ENCODE results near the gene LDLRAD4. TPM values are rescaled to one million over a fixed set of nuclear protein-coding genes. Genes with fewer than 3 reads are reported as not detected.

LDLRAD4 gene
- total RNA-seq, 1 experiment from 2014 or later = 0.68 TPM

DNA sequence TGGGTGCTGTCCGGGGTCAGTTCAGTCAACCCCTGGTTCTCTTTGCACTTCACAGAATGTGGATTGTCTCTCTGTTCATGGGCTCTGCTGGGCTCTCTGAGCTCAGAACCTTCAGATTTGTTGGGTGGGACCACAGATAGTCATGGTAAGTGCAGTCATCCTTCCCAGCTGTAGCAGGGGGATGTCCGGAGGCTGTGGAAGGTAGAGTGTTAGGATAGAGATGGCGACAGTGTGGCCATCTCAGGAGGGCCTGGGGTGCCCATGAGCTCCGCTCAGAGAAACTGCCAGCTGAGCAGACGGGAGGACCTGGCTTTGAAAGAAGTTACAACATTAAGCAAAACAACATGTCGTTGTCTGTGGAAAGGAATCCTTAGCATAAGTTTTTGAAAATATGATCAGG lies 358.0 kb downstream of the LDLRAD4 start:
- no peak for DNase-seq (ENCODE audit: low read depth in 1 of 2, low spot score in 2 of 2)
- Histone ChIP-seq H3K27ac (no peak overlapping the region), H3K4me1 (replicated peaks) (no peaks in the 10 kb centered on the region), H3K4me3 (no peak overlapping the region), H3K27me3 (replicated peaks) (peaks cover 7% of the 10 kb centered on the region), H3K36me3 (no peaks in the 10 kb centered on the region), H3K9me3 (replicated peaks) (no peaks in the 10 kb centered on the region)

GRCh38 chr18:13577091-13577697 lies 358.6 kb downstream of the LDLRAD4 start:
- no peaks in the 10 kb centered on the region for H3K4me1 ChIP-seq (replicated peaks)
- H3K4me3 ChIP-seq = no peak overlapping the region
- no peak for DNase-seq (ENCODE audit: low read depth in 1 of 2, low spot score in 2 of 2)
- no peaks in the 10 kb centered on the region for H3K9me3 ChIP-seq (replicated peaks)
- no peaks in the 10 kb centered on the region for H3K36me3 ChIP-seq
- H3K27me3 ChIP-seq (replicated peaks) = peaks cover 7% of the 10 kb centered on the region
- H3K27ac ChIP-seq = no peak overlapping the region

- Histone ChIP-seq H3K27ac (no peak overlapping the region), H3K4me1 (replicated peaks) (no peaks in the 10 kb centered on the region), H3K36me3 (no peaks in the 10 kb centered on the region), H3K27me3 (replicated peaks) (peaks cover 7% of the 10 kb centered on the region), H3K9me3 (replicated peaks) (no peaks in the 10 kb centered on the region), H3K4me3 (no peak overlapping the region)
- no peak for DNase-seq (ENCODE audit: low read depth in 1 of 2, low spot score in 2 of 2)
These were observed 359.2 kb downstream of the LDLRAD4 start for GRCh38 chr18:13577781-13578180.

- H3K9me3 ChIP-seq (replicated peaks) = no peaks in the 10 kb centered on the region
These were observed 359.8 kb downstream of the LDLRAD4 start for GRCh38 chr18:13578400-13578799.

DNA sequence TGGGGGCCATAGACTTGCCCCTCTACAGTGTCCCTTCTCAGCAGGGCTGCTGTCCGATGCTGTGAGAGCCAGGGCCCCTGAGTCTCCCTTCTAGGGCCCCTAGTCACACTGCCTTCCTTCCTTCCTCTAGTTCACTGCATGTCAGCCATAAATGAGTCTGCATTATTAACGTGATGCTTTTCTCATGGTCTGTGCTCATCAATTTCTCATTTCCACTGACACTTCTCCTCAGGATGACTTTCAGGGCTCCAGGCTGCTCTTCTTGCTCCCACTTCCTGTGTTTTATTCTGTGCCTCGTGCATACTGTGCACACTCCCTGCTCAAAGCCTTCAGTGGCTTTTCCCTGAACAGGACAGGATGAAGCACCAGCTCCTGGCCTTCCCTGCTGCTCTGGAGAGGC lies 361.3 kb downstream of the LDLRAD4 start:
- no peak for DNase-seq (ENCODE audit: low read depth in 1 of 2, low spot score in 2 of 2)
- Histone ChIP-seq H3K27me3 (replicated peaks) (peaks cover 7% of the 10 kb centered on the region), H3K27ac (no peak overlapping the region), H3K4me3 (no peak overlapping the region), H3K36me3 (no peaks in the 10 kb centered on the region), H3K4me1 (replicated peaks) (no peaks in the 10 kb centered on the region), H3K9me3 (replicated peaks) (no peaks in the 10 kb centered on the region)

More at GRCh38 chr18:13578400-13578799, 359.8 kb downstream of the LDLRAD4 start:
- peaks cover 7% of the 10 kb centered on the region for H3K27me3 ChIP-seq (replicated peaks)
- no peak overlapping the region for H3K27ac ChIP-seq
- H3K4me3 ChIP-seq = no peak overlapping the region
- no peaks in the 10 kb centered on the region for H3K36me3 ChIP-seq
- DNase-seq (ENCODE audit: low read depth in 1 of 2, low spot score in 2 of 2) = no peak
- no peaks in the 10 kb centered on the region for H3K4me1 ChIP-seq (replicated peaks)

DNA sequence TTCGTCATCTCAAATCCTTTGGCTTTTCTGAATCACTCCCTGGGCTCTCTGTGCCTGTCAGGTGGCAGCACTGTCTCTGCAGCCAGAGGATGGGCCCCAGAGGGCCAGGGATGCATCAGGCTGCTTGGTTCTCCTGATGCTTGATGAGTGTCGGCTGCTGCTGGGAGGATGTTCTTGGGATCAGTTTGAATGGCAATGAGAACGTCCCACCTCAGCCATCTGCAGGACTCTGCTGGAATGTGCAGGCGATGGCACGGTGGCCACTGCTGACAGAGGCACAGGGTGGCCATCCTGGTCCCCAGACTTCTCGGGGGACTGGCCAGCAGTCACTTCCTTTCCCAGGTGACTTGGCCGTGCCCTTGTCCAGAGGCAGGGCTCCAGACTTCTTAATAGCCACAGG lies 361.8 kb downstream of the LDLRAD4 start:
- Histone ChIP-seq H3K4me1 (replicated peaks) (no peaks in the 10 kb centered on the region), H3K27me3 (replicated peaks) (peaks cover 4% of the 10 kb centered on the region), H3K27ac (no peak overlapping the region), H3K9me3 (replicated peaks) (no peaks in the 10 kb centered on the region), H3K4me3 (no peak overlapping the region), H3K36me3 (no peaks in the 10 kb centered on the region)
- DNase-seq (ENCODE audit: low read depth in 1 of 2, low spot score in 2 of 2) = no peak

DNA sequence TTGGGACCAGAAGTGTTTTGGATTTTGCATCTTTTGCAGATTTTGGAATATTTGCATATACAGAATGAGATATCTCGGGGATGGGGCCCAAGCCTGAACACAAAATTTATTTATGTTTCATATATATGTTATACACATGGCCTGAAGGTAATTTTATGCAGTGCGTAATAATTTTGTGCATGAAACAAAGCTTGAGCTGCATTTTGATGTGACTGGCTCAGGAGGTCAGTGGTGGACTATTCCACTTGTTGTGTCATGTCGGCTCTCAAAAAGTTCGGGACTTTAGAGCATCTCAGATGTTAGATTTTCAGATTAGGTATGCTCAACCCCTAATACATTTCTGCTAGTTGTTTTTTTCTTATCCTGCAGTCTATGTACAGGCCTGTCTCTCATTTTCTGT lies 362.4 kb downstream of the LDLRAD4 start:
- H3K4me3 ChIP-seq = no peak overlapping the region
- H3K4me1 ChIP-seq (replicated peaks) = no peaks in the 10 kb centered on the region
- no peak overlapping the region for H3K27ac ChIP-seq
- no peak for DNase-seq (ENCODE audit: low read depth in 1 of 2, low spot score in 2 of 2)
- H3K27me3 ChIP-seq (replicated peaks) = no peaks in the 10 kb centered on the region
- no peaks in the 10 kb centered on the region for H3K36me3 ChIP-seq
- H3K9me3 ChIP-seq (replicated peaks) = no peaks in the 10 kb centered on the region

GRCh38 chr18:13581496-13582177 lies 363.1 kb downstream of the LDLRAD4 start:
- DNase-seq (ENCODE audit: low read depth in 1 of 2, low spot score in 2 of 2) = no peak
- Histone ChIP-seq H3K9me3 (replicated peaks) (no peaks in the 10 kb centered on the region), H3K36me3 (no peaks in the 10 kb centered on the region), H3K4me3 (no peak overlapping the region), H3K27me3 (replicated peaks) (no peaks in the 10 kb centered on the region), H3K27ac (no peak overlapping the region), H3K4me1 (replicated peaks) (no peaks in the 10 kb centered on the region)

- Histone ChIP-seq H3K4me1 (replicated peaks) (no peaks in the 10 kb centered on the region), H3K27ac (no peak overlapping the region), H3K4me3 (no peak overlapping the region), H3K27me3 (replicated peaks) (no peaks in the 10 kb centered on the region), H3K9me3 (replicated peaks) (no peaks in the 10 kb centered on the region), H3K36me3 (no peaks in the 10 kb centered on the region)
- DNase-seq (ENCODE audit: low read depth in 1 of 2, low spot score in 2 of 2) = no peak
These were observed 363.7 kb downstream of the LDLRAD4 start for GRCh38 chr18:13582178-13582670.

- Histone ChIP-seq H3K36me3 (no peaks in the 10 kb centered on the region), H3K27me3 (replicated peaks) (no peaks in the 10 kb centered on the region), H3K27ac (no peak overlapping the region), H3K4me1 (replicated peaks) (no peaks in the 10 kb centered on the region), H3K9me3 (replicated peaks) (no peaks in the 10 kb centered on the region), H3K4me3 (no peak overlapping the region)
- DNase-seq (ENCODE audit: low read depth in 1 of 2, low spot score in 2 of 2) = no peak
These were observed 365.3 kb downstream of the LDLRAD4 start for GRCh38 chr18:13583576-13584550.

DNA sequence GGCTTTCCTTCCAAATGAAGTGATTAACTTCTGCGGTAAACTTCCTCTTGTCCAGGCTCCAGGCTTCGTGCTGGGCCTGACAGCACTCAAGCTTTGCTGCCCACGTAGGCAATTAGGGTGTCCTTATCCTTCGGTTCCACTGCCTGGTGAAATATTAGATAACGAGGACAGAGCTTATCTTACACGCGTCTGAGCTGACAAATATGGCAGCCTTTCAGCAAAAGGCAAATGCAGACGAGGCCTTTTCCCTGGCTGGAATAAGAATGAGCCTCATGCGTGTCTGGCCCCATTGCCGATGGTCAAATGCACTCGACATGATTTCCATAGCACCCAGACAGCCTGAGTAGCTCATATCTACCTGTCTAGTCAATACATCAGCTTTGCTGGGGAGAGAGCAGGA lies 366.3 kb downstream of the LDLRAD4 start:
- no peaks in the 10 kb centered on the region for H3K36me3 ChIP-seq
- no peaks in the 10 kb centered on the region for H3K9me3 ChIP-seq (replicated peaks)
- H3K4me3 ChIP-seq = no peak overlapping the region
- no peak for DNase-seq (ENCODE audit: low read depth in 1 of 2, low spot score in 2 of 2)
- H3K27me3 ChIP-seq (replicated peaks) = no peaks in the 10 kb centered on the region
- H3K4me1 ChIP-seq (replicated peaks) = no peaks in the 10 kb centered on the region
- no peak overlapping the region for H3K27ac ChIP-seq

DNA sequence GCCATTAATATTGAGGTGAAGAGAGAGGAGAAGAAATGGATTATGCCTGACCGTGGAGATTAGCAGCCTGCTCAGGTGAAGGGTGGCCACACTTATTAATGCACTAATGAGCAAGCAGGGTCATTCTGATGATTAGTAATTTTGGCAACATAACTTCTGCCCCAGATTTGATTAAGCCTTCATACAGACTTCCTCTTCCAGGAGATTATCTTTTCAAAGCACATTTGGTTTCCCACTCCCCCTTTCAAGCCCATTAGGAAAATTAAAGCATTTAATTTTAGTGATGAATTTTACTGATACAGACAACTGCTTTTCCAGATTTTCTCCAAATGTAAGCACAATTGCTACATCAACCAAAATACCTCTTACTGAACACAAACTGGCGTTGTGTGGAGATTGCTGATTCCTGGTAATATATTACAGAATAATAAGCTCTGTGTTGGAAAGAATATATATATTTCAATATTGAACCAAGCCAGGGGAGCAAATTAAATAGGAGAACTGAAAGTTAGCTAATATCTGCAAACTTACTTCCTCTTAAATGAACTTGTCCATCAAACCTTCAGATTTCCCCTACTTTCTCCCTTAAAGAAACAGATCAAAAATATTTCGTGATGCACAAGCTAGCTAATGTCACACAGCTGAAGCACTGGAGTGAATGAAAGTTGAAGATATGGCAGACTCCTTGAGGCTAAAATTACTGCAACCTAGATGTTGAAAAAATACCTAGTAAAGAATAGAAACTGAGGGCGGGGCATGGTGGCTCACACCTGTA lies 367.0 kb downstream of the LDLRAD4 start:
- H3K27ac ChIP-seq = no peak overlapping the region
- H3K36me3 ChIP-seq = no peaks in the 10 kb centered on the region
- no peak for DNase-seq (ENCODE audit: low read depth in 1 of 2, low spot score in 2 of 2)
- no peak overlapping the region for H3K4me3 ChIP-seq
- H3K27me3 ChIP-seq (replicated peaks) = no peaks in the 10 kb centered on the region
- H3K4me1 ChIP-seq (replicated peaks) = no peaks in the 10 kb centered on the region
- H3K9me3 ChIP-seq (replicated peaks) = no peaks in the 10 kb centered on the region

- Histone ChIP-seq H3K4me1 (replicated peaks) (no peaks in the 10 kb centered on the region), H3K27me3 (replicated peaks) (no peaks in the 10 kb centered on the region), H3K4me3 (no peak overlapping the region), H3K36me3 (no peaks in the 10 kb centered on the region), H3K9me3 (replicated peaks) (no peaks in the 10 kb centered on the region), H3K27ac (no peak overlapping the region)
- DNase-seq (ENCODE audit: low read depth in 1 of 2, low spot score in 2 of 2) = no peak
These were observed 368.4 kb downstream of the LDLRAD4 start for GRCh38 chr18:13587001-13587400.
